ENCODE data around the gene DDX51.

Gene DDX51

DNA sequence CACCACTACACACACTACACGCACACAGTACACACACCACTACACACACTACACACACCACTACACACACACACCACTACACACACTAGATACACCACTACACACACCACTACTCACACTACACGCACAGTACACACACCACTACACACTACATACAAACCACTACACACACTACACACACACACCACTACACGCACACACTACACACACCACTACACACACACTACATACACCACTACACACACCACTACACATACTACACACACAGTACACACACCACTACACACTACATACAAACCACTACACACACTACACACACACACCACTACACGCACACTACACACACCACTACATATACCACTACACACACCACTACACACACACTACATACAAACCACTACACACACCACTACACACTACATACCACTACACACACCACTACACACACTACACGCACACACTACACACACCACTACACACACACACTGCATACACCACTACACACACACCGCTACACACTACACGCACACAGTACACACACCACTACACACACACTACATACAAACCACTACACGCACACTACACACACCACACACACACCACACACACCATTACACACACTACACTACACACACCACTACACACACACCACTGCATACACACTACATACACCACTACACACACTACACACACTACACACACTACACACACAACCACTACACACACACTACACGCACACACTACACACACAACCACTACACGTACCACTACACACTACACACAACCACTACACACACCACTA, 11.9 kb upstream of the DDX51 start:
- TF ChIP-seq CEBPB (IDR thresholded peaks at IDR 0.05) (no peak), EP300 (IDR thresholded peaks at IDR 0.05; ENCODE audit: borderline replicate concordance) (no peak), FOXM1 (IDR thresholded peaks at IDR 0.05; ENCODE audit: borderline replicate concordance, low read depth) (no peak), EGR1 (IDR thresholded peaks at IDR 0.05) (no peak), NFIC (IDR thresholded peaks at IDR 0.05) (no peak), YY1 (IDR thresholded peaks at IDR 0.05; ENCODE audit: low read depth) (no peak), CREB1 (IDR thresholded peaks at IDR 0.05; ENCODE audit: low read depth) (no peak), TCF12 (IDR thresholded peaks at IDR 0.05; ENCODE audit: low read depth) (no peak), TAF1 (IDR thresholded peaks at IDR 0.05; ENCODE audit: low read depth) (no peak), RAD21 (IDR thresholded peaks at IDR 0.05; ENCODE audit: low read depth) (no peak), ZBTB7A (IDR thresholded peaks at IDR 0.05; ENCODE audit: low read depth) (no peak), TEAD4 (IDR thresholded peaks at IDR 0.05) (no peak)
- TF ChIP-seq, protein P1, sequence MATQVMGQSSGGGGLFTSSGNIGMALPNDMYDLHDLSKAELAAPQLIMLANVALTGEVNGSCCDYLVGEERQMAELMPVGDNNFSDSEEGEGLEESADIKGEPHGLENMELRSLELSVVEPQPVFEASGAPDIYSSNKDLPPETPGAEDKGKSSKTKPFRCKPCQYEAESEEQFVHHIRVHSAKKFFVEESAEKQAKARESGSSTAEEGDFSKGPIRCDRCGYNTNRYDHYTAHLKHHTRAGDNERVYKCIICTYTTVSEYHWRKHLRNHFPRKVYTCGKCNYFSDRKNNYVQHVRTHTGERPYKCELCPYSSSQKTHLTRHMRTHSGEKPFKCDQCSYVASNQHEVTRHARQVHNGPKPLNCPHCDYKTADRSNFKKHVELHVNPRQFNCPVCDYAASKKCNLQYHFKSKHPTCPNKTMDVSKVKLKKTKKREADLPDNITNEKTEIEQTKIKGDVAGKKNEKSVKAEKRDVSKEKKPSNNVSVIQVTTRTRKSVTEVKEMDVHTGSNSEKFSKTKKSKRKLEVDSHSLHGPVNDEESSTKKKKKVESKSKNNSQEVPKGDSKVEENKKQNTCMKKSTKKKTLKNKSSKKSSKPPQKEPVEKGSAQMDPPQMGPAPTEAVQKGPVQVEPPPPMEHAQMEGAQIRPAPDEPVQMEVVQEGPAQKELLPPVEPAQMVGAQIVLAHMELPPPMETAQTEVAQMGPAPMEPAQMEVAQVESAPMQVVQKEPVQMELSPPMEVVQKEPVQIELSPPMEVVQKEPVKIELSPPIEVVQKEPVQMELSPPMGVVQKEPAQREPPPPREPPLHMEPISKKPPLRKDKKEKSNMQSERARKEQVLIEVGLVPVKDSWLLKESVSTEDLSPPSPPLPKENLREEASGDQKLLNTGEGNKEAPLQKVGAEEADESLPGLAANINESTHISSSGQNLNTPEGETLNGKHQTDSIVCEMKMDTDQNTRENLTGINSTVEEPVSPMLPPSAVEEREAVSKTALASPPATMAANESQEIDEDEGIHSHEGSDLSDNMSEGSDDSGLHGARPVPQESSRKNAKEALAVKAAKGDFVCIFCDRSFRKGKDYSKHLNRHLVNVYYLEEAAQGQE (IDR thresholded peaks at IDR 0.05; ENCODE audit: low read depth): no peak
- TF ChIP-seq, protein P2, sequence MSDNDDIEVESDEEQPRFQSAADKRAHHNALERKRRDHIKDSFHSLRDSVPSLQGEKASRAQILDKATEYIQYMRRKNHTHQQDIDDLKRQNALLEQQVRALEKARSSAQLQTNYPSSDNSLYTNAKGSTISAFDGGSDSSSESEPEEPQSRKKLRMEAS (IDR thresholded peaks at IDR 0.05): no peak
- TF ChIP-seq, protein P3, sequence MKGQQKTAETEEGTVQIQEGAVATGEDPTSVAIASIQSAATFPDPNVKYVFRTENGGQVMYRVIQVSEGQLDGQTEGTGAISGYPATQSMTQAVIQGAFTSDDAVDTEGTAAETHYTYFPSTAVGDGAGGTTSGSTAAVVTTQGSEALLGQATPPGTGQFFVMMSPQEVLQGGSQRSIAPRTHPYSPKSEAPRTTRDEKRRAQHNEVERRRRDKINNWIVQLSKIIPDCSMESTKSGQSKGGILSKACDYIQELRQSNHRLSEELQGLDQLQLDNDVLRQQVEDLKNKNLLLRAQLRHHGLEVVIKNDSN (IDR thresholded peaks at IDR 0.05): no peak

DNA sequence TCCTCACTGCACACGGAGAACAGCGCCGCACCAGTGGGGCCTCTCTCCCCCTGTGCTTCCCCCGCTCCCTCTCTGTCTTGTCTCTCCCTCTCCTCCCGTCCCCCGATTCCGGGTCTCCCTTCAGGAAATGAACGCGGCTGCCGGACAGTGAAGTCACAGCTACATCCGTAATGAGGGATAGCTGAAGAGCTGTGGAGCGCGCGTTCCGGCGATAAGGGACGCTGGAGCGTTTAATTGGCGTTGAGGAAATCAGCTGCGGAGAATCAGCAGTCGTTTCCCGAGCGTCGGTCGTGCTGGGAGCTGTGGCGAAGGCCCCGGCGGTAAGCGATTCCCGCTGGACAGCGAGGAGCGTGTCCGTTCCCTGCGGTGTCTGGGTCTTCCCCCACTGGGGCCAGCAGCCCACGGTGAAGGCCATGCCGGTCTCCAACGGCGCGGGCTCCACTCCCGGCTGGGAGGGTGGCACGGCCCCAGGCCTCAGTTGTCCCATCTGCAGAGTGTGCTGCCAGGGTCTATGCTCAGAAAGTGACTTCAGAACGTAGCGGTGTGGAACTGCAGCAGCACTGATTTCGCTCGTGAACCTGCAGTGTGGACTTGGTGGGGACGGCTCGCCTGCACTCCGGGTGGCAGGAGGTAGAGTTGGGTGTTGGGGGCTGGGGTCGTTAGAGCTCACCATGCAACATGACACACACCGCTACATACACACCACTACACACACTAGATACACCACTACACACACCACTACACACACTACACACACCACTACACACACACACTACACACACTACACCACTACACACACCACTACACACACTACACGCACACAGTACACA, 11.0 kb upstream of the DDX51 start:
- TF ChIP-seq, protein P2 (IDR thresholded peaks at IDR 0.05): no peak
- TF ChIP-seq TCF12 (IDR thresholded peaks at IDR 0.05; ENCODE audit: low read depth) (no peak), NFIC (IDR thresholded peaks at IDR 0.05) (no peak), TAF1 (IDR thresholded peaks at IDR 0.05; ENCODE audit: low read depth) (no peak), TEAD4 (IDR thresholded peaks at IDR 0.05) (no peak), EP300 (IDR thresholded peaks at IDR 0.05; ENCODE audit: borderline replicate concordance) (no peak), YY1 (IDR thresholded peaks at IDR 0.05; ENCODE audit: low read depth) (no peak), CREB1 (IDR thresholded peaks at IDR 0.05; ENCODE audit: low read depth) (no peak), EGR1 (IDR thresholded peaks at IDR 0.05) (no peak), CEBPB (IDR thresholded peaks at IDR 0.05) (no peak)

DNA sequence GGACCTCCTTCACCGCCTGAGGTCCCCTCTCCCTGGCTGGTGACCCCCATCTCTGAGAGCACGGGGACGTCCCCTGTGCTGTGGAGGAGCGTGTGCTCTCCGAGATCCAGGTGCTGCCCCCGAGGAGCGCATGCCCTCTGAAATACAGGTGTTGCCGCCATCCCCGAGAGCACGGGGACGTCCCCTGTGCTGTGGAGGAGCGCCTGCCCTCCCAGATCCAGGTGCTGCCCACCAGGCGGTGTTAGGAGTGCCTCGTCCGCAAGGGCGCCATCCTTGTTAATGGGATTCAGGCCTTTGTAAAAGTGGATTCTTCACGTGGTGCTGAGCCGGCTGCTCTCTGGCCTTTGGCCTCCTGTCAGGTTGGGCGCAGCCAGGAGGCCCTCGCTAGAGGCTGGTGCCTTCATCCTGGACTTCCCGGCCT, 10.2 kb upstream of the DDX51 start:
- TF ChIP-seq CREB1 (IDR thresholded peaks at IDR 0.05; ENCODE audit: low read depth) (no peak), FOXM1 (IDR thresholded peaks at IDR 0.05; ENCODE audit: borderline replicate concordance, low read depth) (no peak), TCF12 (IDR thresholded peaks at IDR 0.05; ENCODE audit: low read depth) (no peak), RAD21 (IDR thresholded peaks at IDR 0.05; ENCODE audit: low read depth) (no peak), TEAD4 (IDR thresholded peaks at IDR 0.05) (no peak), ZBTB7A (IDR thresholded peaks at IDR 0.05; ENCODE audit: low read depth) (no peak), TAF1 (IDR thresholded peaks at IDR 0.05; ENCODE audit: low read depth) (no peak), EP300 (IDR thresholded peaks at IDR 0.05; ENCODE audit: borderline replicate concordance) (no peak), NFIC (IDR thresholded peaks at IDR 0.05) (no peak), YY1 (IDR thresholded peaks at IDR 0.05; ENCODE audit: low read depth) (no peak), EGR1 (IDR thresholded peaks at IDR 0.05) (no peak), CEBPB (IDR thresholded peaks at IDR 0.05) (no peak)
- TF ChIP-seq, protein P1 (IDR thresholded peaks at IDR 0.05; ENCODE audit: low read depth): no peak
- TF ChIP-seq, protein P2 (IDR thresholded peaks at IDR 0.05): no peak
- TF ChIP-seq, protein P3 (IDR thresholded peaks at IDR 0.05): no peak

DNA sequence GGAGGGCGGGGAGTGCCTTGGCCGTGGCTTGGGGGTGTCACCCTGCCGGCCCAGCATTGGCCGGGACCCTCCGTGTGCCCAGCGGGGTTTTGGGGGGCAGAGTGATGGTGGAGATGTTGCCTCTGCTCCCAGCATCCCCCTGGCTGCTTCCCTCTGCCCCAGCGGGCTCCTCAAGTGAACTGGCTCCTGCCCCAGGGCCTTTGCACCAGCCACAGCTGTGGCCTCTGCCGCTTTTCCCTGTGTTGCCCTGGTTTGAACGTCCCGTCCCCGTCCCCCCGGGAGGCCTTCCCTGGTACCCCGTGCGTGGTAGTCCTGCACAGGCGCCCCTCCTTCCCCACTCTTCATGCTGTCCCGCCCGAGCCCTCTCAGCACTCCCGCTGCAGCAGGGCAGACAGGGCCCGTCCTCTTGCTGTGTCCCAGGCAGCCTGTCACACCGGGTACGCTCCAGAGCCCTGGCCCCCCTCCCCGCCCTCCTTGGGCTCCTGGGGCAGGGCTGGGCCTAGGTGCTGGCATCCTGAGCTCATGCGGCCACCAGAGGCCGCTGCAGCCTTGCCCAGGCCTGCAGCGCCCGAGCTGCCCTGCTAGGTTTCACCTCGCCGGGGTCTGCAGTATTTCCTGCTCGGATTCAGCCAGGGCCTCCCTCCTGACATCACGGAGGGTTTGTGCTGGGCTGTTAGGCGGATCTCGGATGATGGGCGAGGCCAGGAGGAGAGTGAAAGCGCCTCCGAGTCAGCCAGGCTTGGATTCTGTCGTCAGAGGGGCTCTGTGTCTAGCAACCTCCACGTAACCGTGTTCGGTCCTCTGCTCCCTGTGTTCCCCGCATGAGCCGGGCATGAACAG, 9.6 kb upstream of the DDX51 start:
- TF ChIP-seq RAD21 (IDR thresholded peaks at IDR 0.05; ENCODE audit: low read depth) (peak; percentile 81; the same call in 1 of the 2 replicates), EP300 (IDR thresholded peaks at IDR 0.05; ENCODE audit: borderline replicate concordance) (no peak)
